AG04449 (cell line): Measurements from ENCODE around the gene SLC44A1.
A peak's percentile ranks its signal among the peaks of the same experiment; 100 is the strongest.

Experiments
- CTCF ChIA-PET: fragments of 350-600 bp; formaldehyde crosslinking; extraction: SDS; loops from one replicate; lab custom pipeline; 2021; ENCODE audit warnings: antibody characterized with exemption; lab: Yijun Ruan, JAX
- POLR2A ChIA-PET: fragments of 400-600, 350-600 bp; formaldehyde crosslinking; extraction: SDS; loops from one replicate; lab custom pipeline; 2020; ENCODE audit warnings: antibody characterized with exemption, inconsistent platforms; lab: Yijun Ruan, JAX
- DNase-seq: peaks from one replicate; pipeline ENCODE4 v3.0.0-alpha.2; 2010; ENCODE audit warnings: low read depth, low spot score
- H3K4me3 ChIP-seq: 2 replicates; pipeline ENCODE4 v1.5.1; 2011; ENCODE audit warnings: low read depth, mild to moderate bottlenecking, control low read depth, low read length
- CTCF ChIP-seq: IDR thresholded peaks from one replicate; pipeline ENCODE4 v1.5.1; 2011; ENCODE audit warnings: mild to moderate bottlenecking, moderate library complexity, low read length, control low read depth, inconsistent platforms; ENCODE audit not compliant: insufficient read depth; ENCODE audit errors: missing control alignments

The SLC44A1 gene

DNA sequence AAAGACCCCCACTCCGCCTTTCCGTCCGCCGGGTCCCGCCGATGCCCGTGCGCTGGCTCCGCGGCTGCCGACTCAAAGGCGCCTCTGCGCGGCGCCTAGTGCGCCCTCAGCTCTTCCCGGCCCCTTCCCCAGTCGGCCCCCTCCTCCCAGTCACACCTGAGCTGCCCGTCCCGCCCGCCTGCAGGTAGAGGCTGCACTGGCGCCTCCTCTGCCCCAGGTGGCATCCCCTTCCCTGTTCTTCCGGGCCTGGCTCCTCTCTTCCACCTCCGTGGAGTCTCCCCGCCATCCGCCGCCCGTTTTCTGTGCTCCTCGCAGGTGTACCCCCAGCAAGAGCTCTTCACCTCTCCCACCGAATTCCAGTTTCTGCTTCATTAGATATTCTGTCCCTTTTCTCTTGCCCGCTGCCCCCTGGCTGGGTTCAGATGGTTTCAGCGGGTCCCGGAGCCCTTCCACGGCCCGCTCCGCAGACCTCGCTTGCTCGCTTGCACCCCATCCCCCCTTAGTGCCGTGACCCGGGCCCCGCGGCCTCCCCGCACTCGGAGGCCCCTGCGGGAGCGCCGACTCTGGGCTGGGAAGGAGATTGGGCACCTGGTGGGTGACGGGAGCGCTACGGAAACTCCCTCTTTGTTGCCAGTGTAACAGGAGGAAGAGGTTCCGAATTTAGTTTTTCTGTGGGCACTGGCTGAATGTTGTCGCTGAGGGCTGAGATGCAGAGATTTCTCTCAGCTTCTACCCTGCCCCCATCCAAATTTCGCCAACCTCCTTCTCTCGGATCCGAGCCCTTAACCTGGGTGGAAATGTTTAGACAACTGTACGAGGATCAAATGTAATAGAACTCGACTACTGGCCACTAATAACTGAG is 809 bp downstream of the SLC44A1 start:
- CTCF ChIA-PET = interaction anchor here (1.3 to 2.0 kb wide), 3 partner anchors 9 to 170 kb away, joined by 4 to 9 read pairs (median 5); no protein-coding TSS in a partner anchor
- H3K4me3 ChIP-seq = peak overlapping the region; percentile 78
- DNase-seq = no peak
- no peak for TF ChIP-seq CTCF
- POLR2A ChIA-PET = interaction anchor here (1.0 to 1.2 kb wide), 2 partner anchors 9 to 277 kb away, joined by 3 read pairs; no protein-coding TSS in a partner anchor

- CTCF ChIA-PET = interaction anchor here (1.0 to 1.3 kb wide), 2 partner anchors 23 to 170 kb away, joined by 3 to 4 read pairs; no protein-coding TSS in a partner anchor
- no peak for TF ChIP-seq CTCF
- no peak for DNase-seq
- H3K4me3 ChIP-seq = peak overlapping the region; percentile 78
- POLR2A ChIA-PET = no interaction called here
Observed at GRCh38 chr9:105245891-105246161, 1.4 kb downstream of the SLC44A1 start.

DNA sequence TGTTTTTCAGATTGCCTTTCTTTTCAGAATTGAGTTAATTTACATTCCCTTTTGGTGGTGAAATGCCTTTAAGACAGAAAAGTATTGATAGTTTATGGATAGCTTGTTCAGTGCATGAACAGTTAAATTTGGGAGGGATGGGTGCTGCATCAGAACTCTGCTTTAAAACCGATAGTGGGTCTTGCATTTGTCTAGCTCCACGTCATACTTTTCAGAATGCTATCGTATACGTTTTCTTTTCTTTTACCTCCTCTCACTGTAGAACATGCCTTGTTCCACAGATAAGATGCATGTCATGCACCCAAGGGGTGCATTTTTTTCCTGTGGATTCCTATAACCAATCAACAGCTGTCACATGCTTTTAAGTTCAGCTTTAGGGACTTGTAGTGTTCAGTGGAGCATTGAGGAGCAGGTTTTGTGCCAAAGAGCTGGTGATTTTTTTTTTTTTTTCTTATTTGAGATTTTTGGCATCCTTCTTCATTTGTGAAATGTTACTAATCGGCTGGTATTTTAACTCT is 2.3 kb downstream of the SLC44A1 start:
- H3K4me3 ChIP-seq = peak overlapping the region; percentile 13; the same call in 1 of the 2 replicates
- DNase-seq = no peak
- POLR2A ChIA-PET = no interaction called here
- CTCF ChIA-PET = interaction anchor here (1.0 to 1.1 kb wide), 2 partner anchors 17 to 169 kb away, joined by 3 read pairs; no protein-coding TSS in a partner anchor
- no peak for TF ChIP-seq CTCF

DNA sequence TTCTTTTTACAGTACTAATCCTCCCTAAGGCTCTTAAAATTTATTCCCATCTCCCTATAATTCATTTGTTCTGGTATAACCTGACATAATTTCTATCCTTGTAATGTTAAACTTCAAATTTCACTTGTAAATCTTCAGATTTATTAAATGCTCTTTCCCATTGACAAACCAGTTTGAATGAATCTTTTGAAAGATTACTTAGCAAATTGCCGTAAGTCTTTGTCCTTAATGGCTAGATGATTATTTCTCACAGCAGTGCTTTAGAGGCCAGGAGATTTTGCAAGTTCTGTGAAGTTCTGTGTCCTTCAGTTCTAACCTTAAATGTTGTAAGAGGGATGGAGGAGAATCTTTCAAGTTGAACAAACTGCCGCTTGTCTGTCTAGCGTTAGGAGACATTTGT is 4.2 kb downstream of the SLC44A1 start:
- POLR2A ChIA-PET = no interaction called here
- TF ChIP-seq CTCF = no peak
- no peak overlapping the region for H3K4me3 ChIP-seq

GRCh38 chr9:105251133-105251532 is 6.7 kb downstream of the SLC44A1 start:
- POLR2A ChIA-PET = no interaction called here

More for the DNA sequence above, 4.2 kb downstream of the SLC44A1 start:
- CTCF ChIA-PET = no interaction called here
- DNase-seq = no peak

More at GRCh38 chr9:105251133-105251532, 6.7 kb downstream of the SLC44A1 start:
- DNase-seq = no peak
- TF ChIP-seq CTCF = no peak
- CTCF ChIA-PET = no interaction called here
- H3K4me3 ChIP-seq = no peak overlapping the region
